Stimulated activated CD8-positive, alpha-beta memory T cell treated with anti-CD3 and anti-CD28 coated beads, Interleukin-4, amount 100 ng/mL, for 48 hours (primary cell): ENCODE data around the gene TRIO.

Experiments
- DNase-seq: peaks from one replicate; pipeline ENCODE4 v3.0.0-alpha.2; 2020

The TRIO gene

GRCh38 chr5:14445576-14446290 is 302.6 kb downstream of the TRIO start:
- no peak for DNase-seq

DNA sequence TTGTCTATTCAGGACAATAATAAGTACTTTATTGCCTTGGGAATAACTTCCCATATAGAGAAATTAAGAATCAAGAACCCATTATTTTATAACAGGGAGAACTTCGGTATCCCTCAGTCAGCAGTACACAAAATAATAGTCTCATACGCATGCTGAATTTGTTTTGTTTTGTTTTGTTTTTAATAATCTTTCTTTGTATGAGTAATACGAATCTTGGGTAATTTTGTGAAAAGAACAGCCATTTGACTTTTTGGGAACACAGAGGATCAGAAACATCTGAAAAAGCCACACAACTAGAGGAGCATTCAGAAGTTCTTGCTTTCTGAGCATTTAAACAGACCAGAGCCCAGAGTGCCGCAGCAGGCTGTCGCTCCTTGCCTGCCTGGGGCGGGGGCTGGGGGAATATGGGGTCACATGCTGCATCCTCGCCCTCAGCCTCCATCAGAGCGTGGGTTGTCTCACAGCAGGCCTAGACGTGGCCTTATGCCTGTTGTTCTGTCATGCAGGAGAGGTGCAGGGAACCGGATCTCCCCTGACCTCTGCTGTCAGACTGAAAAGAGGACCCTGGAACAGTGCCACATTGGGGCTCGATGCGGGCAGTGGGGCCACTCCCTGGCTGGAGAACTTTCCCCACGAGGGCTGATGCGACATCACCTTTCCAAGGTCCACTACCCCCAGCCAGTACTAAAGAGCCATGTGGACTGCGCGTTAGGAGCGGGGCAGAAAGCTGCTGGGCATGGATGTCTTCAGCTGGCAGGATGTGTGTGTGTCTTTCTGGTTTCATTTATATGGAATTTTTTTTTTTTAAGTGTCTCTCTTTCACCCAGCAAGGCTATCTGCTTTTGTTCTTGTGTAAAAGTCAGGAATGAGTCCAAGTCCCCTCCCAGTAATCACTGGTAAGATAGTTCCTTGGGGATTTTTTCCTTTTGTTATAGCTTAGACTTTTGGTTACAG is 305.1 kb downstream of the TRIO start:
- DNase-seq: no peak

- no peak for DNase-seq
Observed at GRCh38 chr5:14449052-14449661, 306.0 kb downstream of the TRIO start.

DNA sequence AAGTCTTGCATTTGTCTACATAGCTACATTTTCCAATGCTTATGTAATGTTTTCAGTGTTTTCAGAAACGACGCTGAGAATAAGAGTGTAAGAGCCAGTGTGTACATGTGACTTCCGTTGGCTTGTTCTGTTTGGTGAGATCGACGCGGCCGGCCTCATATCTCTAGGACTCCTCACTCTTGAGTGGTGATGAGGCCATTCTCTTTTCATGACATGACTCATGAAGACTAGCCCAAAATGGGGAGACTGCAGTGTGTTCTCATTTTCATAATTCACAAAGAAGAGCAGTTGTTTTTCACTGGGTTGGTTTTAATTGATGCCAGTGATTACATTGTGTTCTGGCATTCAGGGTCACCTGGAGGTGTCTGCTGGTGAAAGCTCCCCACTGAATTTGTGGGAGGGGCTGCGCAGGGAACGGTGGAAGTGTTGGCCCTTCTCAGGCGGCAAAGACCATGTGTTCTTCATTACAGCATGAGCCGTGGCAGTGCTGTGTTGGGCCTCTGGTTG is 306.9 kb downstream of the TRIO start:
- DNase-seq: peak; percentile 37

GRCh38 chr5:14450742-14451141 is 307.6 kb downstream of the TRIO start:
- no peak for DNase-seq

GRCh38 chr5:14451871-14452270 is 308.7 kb downstream of the TRIO start:
- no peak for DNase-seq

- DNase-seq: no peak
Observed at GRCh38 chr5:14452685-14453454, 309.7 kb downstream of the TRIO start.

DNA sequence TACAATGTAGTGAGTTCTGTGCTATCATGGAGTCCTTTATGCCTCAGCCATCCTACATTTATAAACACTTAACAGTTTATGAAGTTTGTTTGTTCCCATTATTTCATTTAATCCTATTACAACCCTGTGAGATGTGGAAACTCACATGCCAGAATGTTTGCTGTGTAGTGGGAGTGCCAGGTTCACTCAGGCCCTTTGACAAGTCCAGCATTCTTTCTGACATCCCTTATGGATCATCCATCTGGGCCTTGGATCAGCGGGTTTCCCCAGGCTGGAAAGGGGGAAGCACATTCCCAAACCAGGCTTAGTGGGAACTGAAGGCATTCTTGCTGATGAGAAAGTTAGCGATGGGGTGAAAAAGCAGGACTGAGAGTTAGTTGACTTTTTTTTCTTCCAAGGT is 310.3 kb downstream of the TRIO start:
- no peak for DNase-seq

- no peak for DNase-seq
Observed at GRCh38 chr5:14455814-14456321, 312.7 kb downstream of the TRIO start.

GRCh38 chr5:14457476-14457875 is 314.3 kb downstream of the TRIO start:
- no peak for DNase-seq

- no peak for DNase-seq
Observed at GRCh38 chr5:14458414-14458813, 315.3 kb downstream of the TRIO start.

- no peak for DNase-seq
Observed at GRCh38 chr5:14460844-14461398, 317.8 kb downstream of the TRIO start.

- DNase-seq: no peak
Observed at GRCh38 chr5:14462681-14463080, 319.5 kb downstream of the TRIO start.

- DNase-seq: no peak
Observed at GRCh38 chr5:14463629-14464028, 320.5 kb downstream of the TRIO start.

- no peak for DNase-seq
Observed at GRCh38 chr5:14464096-14464495, 321.0 kb downstream of the TRIO start.

DNA sequence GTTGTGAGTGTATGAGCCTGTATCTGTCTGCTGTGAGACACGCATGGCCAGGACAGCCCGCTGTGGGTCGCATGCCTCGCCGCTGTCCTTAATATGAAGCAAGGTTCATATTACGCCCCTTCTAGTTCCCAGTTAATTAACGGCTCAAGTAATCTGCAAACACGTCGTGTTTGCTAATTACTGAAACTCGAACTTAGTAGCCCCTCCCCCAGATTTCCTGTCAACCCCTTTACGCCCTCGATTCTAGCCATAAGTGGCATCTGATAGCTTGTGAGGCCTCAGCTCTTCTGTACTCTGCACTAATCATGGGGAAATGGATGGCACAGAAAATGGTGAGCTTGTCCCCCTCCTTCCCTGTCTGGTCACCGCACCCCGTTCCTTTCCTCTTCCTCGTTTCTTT is 321.5 kb downstream of the TRIO start:
- DNase-seq: no peak

DNA sequence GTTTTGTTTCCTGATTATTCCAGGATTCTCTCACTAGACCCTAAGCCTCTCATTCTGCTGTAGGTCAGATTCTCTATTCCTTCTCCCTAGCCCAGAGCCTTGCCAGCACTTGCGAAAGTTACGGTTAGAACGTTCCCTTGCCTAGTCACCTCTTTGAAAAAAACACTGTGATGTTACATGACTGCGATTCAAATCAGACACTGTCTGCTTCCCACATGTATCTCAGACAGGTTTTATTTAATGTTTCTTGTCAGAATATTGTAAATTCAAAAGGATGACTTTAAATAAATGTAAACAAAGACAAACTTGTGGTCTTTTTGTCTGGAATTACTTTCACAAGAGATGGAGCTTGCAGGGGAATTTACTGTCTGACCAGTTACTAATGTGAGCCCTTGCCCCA is 322.0 kb downstream of the TRIO start:
- no peak for DNase-seq

- no peak for DNase-seq
Observed at GRCh38 chr5:14465776-14466175, 322.6 kb downstream of the TRIO start.

- DNase-seq: no peak
Observed at GRCh38 chr5:14467251-14467650, 324.1 kb downstream of the TRIO start.

DNA sequence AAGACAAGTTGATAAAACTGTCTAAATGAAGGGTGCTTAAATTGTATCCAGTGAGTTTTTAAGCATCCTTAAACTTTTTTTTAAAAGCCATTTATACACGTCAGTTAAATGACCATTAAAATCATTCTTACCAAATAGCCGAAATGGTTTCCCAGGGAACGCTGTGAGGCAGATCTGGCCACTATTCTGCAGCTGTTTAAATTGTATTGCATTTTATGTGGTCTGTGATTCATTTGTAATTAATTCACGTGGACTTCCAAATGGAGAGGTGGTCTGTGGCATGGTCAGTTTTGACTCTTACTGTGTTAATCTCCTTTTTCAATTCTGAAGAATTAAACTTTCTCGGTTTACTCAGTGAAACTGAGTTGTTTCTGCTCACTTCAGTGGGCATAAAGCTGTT is 324.7 kb downstream of the TRIO start:
- DNase-seq: no peak

GRCh38 chr5:14469551-14470377 is 326.6 kb downstream of the TRIO start:
- DNase-seq: no peak
